DND-41 (cell line): Measurements from ENCODE around the gene COBL.

Source experiments
- ATAC-seq: fragments of 200-7000 bp; cut with Tn5 transposase; 3 replicates; pipeline ENCODE4 v1.9.1; 2021; ENCODE audit warnings: low read depth; ENCODE audit not compliant: insufficient read depth
- DNase-seq: peaks from one replicate; pipeline ENCODE4 v3.0.0-alpha.2; 2020
- H2AFZ ChIP-seq: 2 replicates; pipeline ENCODE4 v1.6.0; 2012; ENCODE audit warnings: low read depth, low read length
- H3K27ac ChIP-seq: 2 replicates; pipeline ENCODE4 v1.5.1; 2012; ENCODE audit warnings: low read length, inconsistent platforms
- H3K27me3 ChIP-seq: fragments of 200-600 bp; sonication (generic); 2 replicates; pipeline ENCODE4 v1.6.0; 2012; ENCODE audit warnings: low read length, mild to moderate bottlenecking, inconsistent platforms; ENCODE audit not compliant: insufficient read depth, poor library complexity
- H3K36me3 ChIP-seq: 2 replicates; pipeline ENCODE4 v1.5.1; 2012; ENCODE audit warnings: low read length, inconsistent platforms; ENCODE audit not compliant: insufficient read depth
- H3K4me1 ChIP-seq: 2 replicates; pipeline ENCODE4 v1.5.1; 2012; ENCODE audit warnings: mild to moderate bottlenecking, low read length; ENCODE audit not compliant: insufficient read depth
- H3K4me2 ChIP-seq: 2 replicates; pipeline ENCODE4 v1.6.0; 2012; ENCODE audit warnings: mild to moderate bottlenecking, moderate library complexity, low read length, inconsistent platforms; ENCODE audit not compliant: insufficient read depth
- H3K4me3 ChIP-seq, 2 experiments: fragments of 200-600 bp in 1 of 2; shearing (Covaris generic) in 1 of 2; 2 replicates each; pipeline ENCODE4 v1.5.1; 2012 to 2016; ENCODE audit warnings: inconsistent platforms in 2 of 2, low read length in 2 of 2, mild to moderate bottlenecking in 2 of 2, low read depth in 1 of 2, moderate library complexity in 1 of 2
- H3K79me2 ChIP-seq: 2 replicates; pipeline ENCODE4 v1.6.0; 2012; ENCODE audit warnings: low read length, inconsistent platforms; ENCODE audit not compliant: insufficient read depth
- H3K9ac ChIP-seq: 2 replicates; pipeline ENCODE4 v1.6.0; 2012; ENCODE audit warnings: low read depth, mild to moderate bottlenecking, inconsistent platforms, low read length, moderate library complexity
- H3K9me3 ChIP-seq: 2 replicates; pipeline ENCODE4 v1.5.1; 2012; ENCODE audit warnings: low read length, moderate library complexity, mild to moderate bottlenecking, inconsistent platforms; ENCODE audit not compliant: insufficient read depth, severe bottlenecking
- H4K20me1 ChIP-seq: 2 replicates; pipeline ENCODE4 v1.6.0; 2012; ENCODE audit warnings: low read length; ENCODE audit not compliant: insufficient read depth
- CTCF ChIP-seq: IDR thresholded peaks from 2 replicates; pipeline ENCODE4 v1.5.1; 2012; ENCODE audit warnings: borderline replicate concordance, low read length, moderate library complexity, mild to moderate bottlenecking; ENCODE audit not compliant: poor library complexity, severe bottlenecking; ENCODE audit errors: extremely low read depth
- EZH2 ChIP-seq: IDR thresholded peaks from 3 replicates; pipeline ENCODE4 v1.6.1; 2012; ENCODE audit warnings: borderline replicate concordance, low read depth, mild to moderate bottlenecking, moderate library complexity, low read length, inconsistent platforms; ENCODE audit not compliant: severe bottlenecking

The COBL gene

GRCh38 chr7:51270965-51271364 is 45.6 kb downstream of the COBL start:
- TF ChIP-seq CTCF (no peak), EZH2 (no peak)
- ATAC-seq (no peak), DNase-seq (no peak)
- Histone ChIP-seq H3K36me3 (no peaks in the 10 kb centered on the region), H3K9me3 (no peaks in the 10 kb centered on the region), H4K20me1 (no peaks in the 10 kb centered on the region), H3K79me2 (no peaks in the 10 kb centered on the region), H3K27ac (no peak overlapping the region), H3K4me3 (no peak overlapping the region), H3K27me3 (no peaks in the 10 kb centered on the region), H3K4me2 (no peak overlapping the region), H3K9ac (no peak overlapping the region), H2AFZ (no peak overlapping the region), H3K4me1 (no peaks in the 10 kb centered on the region)

- H3K4me1 ChIP-seq = no peaks in the 10 kb centered on the region
- no peaks in the 10 kb centered on the region for H3K27me3 ChIP-seq
- H4K20me1 ChIP-seq = no peaks in the 10 kb centered on the region
- H3K27ac ChIP-seq = no peak overlapping the region
- H2AFZ ChIP-seq = no peak overlapping the region
- no peak overlapping the region for H3K4me3 ChIP-seq
- H3K4me2 ChIP-seq = no peak overlapping the region
- ATAC-seq = no peak
- H3K36me3 ChIP-seq = no peaks in the 10 kb centered on the region
- no peak for DNase-seq
- H3K9me3 ChIP-seq = no peaks in the 10 kb centered on the region
- no peaks in the 10 kb centered on the region for H3K79me2 ChIP-seq
- TF ChIP-seq CTCF (no peak), EZH2 (no peak)
- H3K9ac ChIP-seq = no peak overlapping the region
Measured at GRCh38 chr7:51269911-51270310, 46.7 kb downstream of the COBL start.

- DNase-seq (no peak), ATAC-seq (no peak)
- Histone ChIP-seq H3K79me2 (no peaks in the 10 kb centered on the region), H3K27ac (no peak overlapping the region), H3K4me3 (no peak overlapping the region), H3K9me3 (no peaks in the 10 kb centered on the region), H3K36me3 (no peaks in the 10 kb centered on the region), H2AFZ (no peak overlapping the region), H3K4me2 (no peak overlapping the region), H4K20me1 (no peaks in the 10 kb centered on the region), H3K27me3 (no peaks in the 10 kb centered on the region), H3K9ac (no peak overlapping the region), H3K4me1 (no peaks in the 10 kb centered on the region)
- TF ChIP-seq CTCF (no peak), EZH2 (no peak)
Measured at GRCh38 chr7:51269321-51269720, 47.3 kb downstream of the COBL start.

GRCh38 chr7:51268859-51269258 is 47.8 kb downstream of the COBL start:
- Histone ChIP-seq H3K27me3 (no peaks in the 10 kb centered on the region), H3K4me1 (no peaks in the 10 kb centered on the region), H3K9me3 (no peaks in the 10 kb centered on the region), H3K4me2 (no peak overlapping the region), H2AFZ (no peak overlapping the region), H3K27ac (no peak overlapping the region), H3K9ac (no peak overlapping the region), H3K36me3 (no peaks in the 10 kb centered on the region), H3K79me2 (no peaks in the 10 kb centered on the region), H4K20me1 (no peaks in the 10 kb centered on the region), H3K4me3 (no peak overlapping the region)
- no peak for TF ChIP-seq EZH2
- no peak for TF ChIP-seq CTCF
- no peak for DNase-seq
- no peak for ATAC-seq
